Activated CD4-positive, alpha-beta T cell treated with anti-CD3 and anti-CD28 coated beads, Interleukin-2, amount 10 ng/mL, durations not matched to agents 24 days and 14 days (primary cell): ENCODE data around the gene CPED1. TPM values are rescaled to one million over a fixed set of nuclear protein-coding genes. Genes with fewer than 3 reads are reported as not detected.
"Not testable (repeated sequence)": the region's sequence is repeated elsewhere in the genome, so short reads cannot be mapped to it uniquely, and the experiment has no call there.

Experiments used
- DNase-seq: peaks from one replicate; pipeline ENCODE4 v3.0.0; 2022
- H3K27ac Mint-ChIP-seq: one replicate; pipeline ENCODE4 v1.8.0; 2022; ENCODE audit warnings: mild to moderate bottlenecking, mixed read lengths
- H3K27me3 Mint-ChIP-seq: one replicate; pipeline ENCODE4 v1.8.0; 2022; ENCODE audit warnings: mixed read lengths
- H3K36me3 Mint-ChIP-seq: one replicate; pipeline ENCODE4 v1.8.0; 2022; ENCODE audit warnings: low read depth, mild to moderate bottlenecking, mixed read lengths
- H3K4me1 Mint-ChIP-seq: one replicate; pipeline ENCODE4 v1.8.0; 2021; ENCODE audit warnings: mixed read lengths
- H3K4me3 Mint-ChIP-seq: one replicate; pipeline ENCODE4 v1.8.0; 2022; ENCODE audit warnings: mild to moderate bottlenecking, moderate library complexity, mixed read lengths
- H3K9me3 Mint-ChIP-seq: one replicate; pipeline ENCODE4 v1.8.0; 2021; ENCODE audit warnings: mixed read lengths
- intact Hi-C: fragments of 100-400 bp; cut with micrococcal nuclease; formaldehyde crosslinking; loops from one replicate; pipeline ENCODE4 v1.15.1; 2023
- total RNA-seq: library from RNA; stranded (reverse); gene quantifications from 2 replicates; pipeline ENCODE4 v1.2.3, GENCODE V29; 2022

Gene CPED1
- total RNA-seq, 1 donor from 2014 or later, result not detected

DNA sequence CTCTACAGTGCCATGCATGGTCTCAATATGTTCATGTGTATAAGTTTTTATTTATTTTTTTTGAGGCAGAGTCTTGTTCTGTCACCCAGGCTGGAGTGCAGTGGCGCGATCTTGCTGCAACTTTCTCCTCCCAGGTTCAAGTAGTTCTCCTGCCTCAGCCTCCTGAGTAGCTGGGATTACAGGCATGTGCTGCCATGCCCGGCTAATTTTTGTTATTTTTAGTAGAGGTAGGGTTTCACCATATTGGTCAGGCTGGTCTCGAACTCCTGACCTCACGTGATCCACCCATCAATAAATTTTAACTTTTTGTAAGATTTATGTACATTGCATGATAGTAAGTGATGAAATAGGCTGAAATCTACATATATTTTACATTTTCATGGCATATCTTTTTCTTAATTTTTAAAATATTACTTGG lies 86.9 kb downstream of the CPED1 start:
- peaks cover 13% of the 10 kb centered on the region for H3K27me3 Mint-ChIP-seq
- H3K27ac Mint-ChIP-seq, H3K4me3 Mint-ChIP-seq, H3K9me3 Mint-ChIP-seq, DNase-seq, H3K4me1 Mint-ChIP-seq, intact Hi-C loops, H3K36me3 Mint-ChIP-seq: not testable (repeated sequence)

DNA sequence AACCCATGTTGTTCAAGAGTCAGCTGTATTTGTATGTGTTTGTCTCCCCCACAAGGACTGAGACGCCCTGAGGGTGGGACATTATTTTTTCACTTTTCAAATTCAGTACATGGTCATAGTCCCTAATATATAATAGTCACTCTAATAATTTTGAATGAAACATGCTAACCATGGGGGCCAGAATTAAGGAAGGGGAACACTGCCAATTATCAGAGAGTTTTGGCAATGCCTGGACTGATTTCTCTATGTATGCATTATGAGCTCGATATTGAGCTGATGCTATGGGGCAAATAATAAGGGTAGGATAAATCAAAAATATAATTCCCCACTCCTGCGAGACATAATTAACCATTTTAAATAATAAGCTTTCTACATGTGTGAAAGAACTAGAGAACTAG lies 87.4 kb downstream of the CPED1 start:
- Mint-ChIP-seq H3K4me3 (no peak overlapping the region), H3K27ac (no peak overlapping the region), H3K27me3 (peaks cover 14% of the 10 kb centered on the region), H3K36me3 (no peaks in the 10 kb centered on the region), H3K9me3 (no peaks in the 10 kb centered on the region), H3K4me1 (no peaks in the 10 kb centered on the region)
- DNase-seq, result no peak
- intact Hi-C loops, result no loop called here

DNA sequence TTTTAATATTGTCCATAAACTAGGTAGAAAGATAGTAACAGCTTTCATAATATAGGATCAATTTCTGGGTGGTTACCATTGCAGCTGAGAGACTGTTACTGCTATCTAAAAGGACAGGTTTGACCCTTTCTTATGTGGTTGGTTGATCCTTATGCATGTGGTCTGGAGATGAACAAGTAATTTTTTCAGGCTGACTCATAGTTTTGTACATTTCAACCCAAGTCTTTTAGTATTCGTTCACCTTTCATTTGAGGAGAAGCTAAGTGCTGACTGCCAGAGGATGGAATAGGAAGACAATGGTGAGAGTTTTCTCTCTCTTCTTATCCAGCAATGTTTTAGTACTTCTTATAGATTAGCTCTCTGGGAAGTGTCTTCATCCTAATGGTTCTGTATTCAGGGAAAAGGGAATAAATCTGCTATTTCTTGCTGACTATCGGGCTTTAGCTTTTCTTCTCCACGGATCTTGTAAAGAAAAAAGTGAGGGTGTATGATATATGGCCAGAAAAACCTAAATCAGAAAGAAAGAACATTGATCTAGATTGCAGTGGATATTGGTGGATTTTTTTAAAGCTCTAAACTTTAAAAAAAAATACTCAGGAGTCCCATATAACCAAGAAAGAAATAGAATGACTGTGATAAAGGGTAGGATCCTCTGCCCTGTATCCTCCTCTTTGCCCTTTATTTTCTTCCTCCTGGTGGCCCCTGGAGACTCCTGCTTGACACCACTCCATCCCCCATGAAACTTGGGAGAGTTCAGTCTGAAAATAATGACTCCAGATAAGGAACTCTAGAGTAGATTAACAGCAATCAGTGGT lies 88.0 kb downstream of the CPED1 start:
- H3K27me3 Mint-ChIP-seq, result peaks cover 16% of the 10 kb centered on the region
- no peak overlapping the region for H3K4me3 Mint-ChIP-seq
- H3K36me3 Mint-ChIP-seq, result no peaks in the 10 kb centered on the region
- H3K9me3 Mint-ChIP-seq, result no peaks in the 10 kb centered on the region
- intact Hi-C loops, result no loop called here
- no peak overlapping the region for H3K27ac Mint-ChIP-seq
- H3K4me1 Mint-ChIP-seq, result no peaks in the 10 kb centered on the region
- DNase-seq, result no peak

DNA sequence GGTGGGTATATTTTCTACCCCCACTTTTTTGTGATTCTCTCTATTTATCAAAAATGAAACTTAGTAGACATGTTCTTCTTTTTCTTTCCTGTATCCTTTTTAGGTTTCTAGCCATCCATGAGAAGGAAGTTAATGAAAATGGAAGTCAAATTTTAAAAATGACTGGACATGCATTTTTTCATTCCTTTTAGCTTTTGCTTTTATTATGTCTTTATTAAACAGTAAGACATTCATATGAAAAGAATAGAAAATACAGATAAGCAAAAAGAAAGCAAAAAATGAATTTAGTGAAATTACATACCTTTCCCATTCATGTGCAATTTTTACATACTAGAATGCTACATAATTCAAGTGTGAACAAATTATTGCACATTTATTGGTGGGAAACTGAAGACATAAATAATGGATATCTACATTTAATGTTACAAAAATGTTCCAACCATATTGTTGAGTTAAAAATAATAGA lies 88.7 kb downstream of the CPED1 start:
- H3K36me3 Mint-ChIP-seq, result no peaks in the 10 kb centered on the region
- no peak overlapping the region for H3K27ac Mint-ChIP-seq
- intact Hi-C loops, result no loop called here
- no peaks in the 10 kb centered on the region for H3K9me3 Mint-ChIP-seq
- H3K27me3 Mint-ChIP-seq, result peaks cover 16% of the 10 kb centered on the region
- H3K4me3 Mint-ChIP-seq, result no peak overlapping the region
- no peaks in the 10 kb centered on the region for H3K4me1 Mint-ChIP-seq
- no peak for DNase-seq

DNA sequence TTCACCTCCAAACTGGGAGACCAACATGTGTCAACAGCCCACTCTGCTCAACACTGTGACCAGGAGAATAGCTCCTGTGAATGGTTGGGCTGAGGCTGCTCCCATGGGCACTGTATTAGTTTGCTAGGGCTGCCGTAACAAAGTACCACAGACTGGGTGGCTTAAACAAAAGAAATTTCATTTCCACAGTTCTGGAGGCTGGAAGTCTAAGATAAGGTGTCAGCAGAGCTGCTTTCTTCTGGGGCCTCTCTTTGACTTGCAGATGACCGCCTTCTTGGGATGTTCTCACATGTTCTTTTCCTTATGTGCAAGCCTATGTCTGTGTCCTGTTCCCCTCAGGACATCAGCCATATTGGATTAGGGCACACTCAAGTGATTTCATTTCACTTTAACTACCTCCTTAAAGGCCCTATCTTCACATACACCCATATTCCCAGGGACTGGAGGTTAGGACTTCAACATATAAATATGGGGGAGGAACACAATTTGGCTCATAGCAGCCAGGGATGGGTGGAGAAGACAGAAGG lies 90.3 kb downstream of the CPED1 start:
- intact Hi-C loops, result no loop called here
- Mint-ChIP-seq H3K27me3 (peaks cover 16% of the 10 kb centered on the region), H3K4me1 (no peaks in the 10 kb centered on the region), H3K4me3 (no peak overlapping the region), H3K27ac (no peak overlapping the region), H3K36me3 (no peaks in the 10 kb centered on the region), H3K9me3 (no peaks in the 10 kb centered on the region)
- no peak for DNase-seq

DNA sequence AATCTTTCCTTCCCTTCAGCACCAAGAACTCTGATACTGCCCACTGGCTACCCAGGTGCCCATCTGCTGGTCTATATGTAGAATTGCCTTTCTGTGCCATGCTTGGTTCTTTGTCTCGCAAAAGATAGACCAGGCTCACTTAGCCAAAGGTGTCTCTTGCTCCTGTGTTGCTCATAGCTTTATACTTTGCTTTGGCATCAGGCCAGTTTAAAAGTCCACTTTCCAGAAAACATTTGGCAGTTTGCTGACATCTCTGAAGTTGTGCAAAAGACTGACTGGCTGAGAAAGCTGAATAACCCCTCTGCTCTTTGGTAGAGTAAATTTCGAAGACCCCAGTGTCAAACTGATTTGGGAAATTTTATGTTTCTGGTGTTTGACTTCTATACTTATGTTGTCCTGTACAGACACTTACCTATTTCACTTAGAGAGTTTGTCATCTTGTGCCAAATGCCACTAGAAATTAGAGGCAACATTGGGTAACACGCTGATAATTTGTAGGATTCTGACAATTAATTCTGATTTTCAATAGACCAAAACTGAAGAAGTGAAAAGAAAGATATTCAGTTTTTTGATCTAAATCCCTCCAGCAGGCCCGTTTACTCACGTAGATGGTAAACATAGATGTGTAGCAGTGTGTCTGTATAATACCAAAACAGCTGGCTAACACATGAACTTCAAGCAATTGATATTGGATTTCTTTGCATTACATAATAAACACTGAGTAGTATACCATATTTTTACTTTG lies 91.1 kb downstream of the CPED1 start:
- intact Hi-C loops, result loop anchor here (5.0 kb wide), 1 partner anchor 287 kb away; no protein-coding TSS in a partner anchor
- no peak for DNase-seq
- no peak overlapping the region for H3K4me3 Mint-ChIP-seq

DNA sequence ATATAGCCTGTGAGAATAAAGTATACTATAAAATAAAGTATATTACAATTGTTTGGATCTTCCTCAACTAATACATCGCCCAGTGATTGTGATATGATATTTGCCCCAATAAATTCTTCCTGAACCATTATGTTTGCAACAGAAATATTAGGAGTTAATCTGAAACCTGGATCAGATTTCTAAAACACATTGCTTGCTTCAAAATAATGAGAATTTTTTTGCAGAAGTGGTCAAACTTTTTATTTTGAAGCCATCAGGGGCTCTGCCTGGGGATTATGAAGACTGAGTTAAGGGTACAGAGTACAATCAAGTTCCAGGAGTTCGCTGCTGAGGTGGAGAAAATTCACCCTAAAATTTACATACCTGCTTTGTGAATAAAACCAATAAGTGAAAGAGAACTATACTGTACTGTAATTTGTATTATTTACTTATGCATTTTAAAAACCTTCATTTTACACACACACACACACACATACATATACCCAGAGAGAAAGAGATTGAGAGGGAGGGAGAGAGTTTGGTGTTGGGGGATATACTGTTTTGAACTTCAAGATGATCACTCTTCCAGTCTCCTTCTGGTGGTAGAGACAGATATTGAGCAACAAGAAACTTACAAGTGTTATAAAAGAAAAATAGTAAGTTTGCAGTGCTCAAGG lies 91.9 kb downstream of the CPED1 start:
- no peaks in the 10 kb centered on the region for H3K36me3 Mint-ChIP-seq
- H3K27ac Mint-ChIP-seq, result no peak overlapping the region
- no peaks in the 10 kb centered on the region for H3K9me3 Mint-ChIP-seq
- no peaks in the 10 kb centered on the region for H3K4me1 Mint-ChIP-seq
- H3K4me3 Mint-ChIP-seq, result no peak overlapping the region
- peaks cover 21% of the 10 kb centered on the region for H3K27me3 Mint-ChIP-seq
- DNase-seq, result no peak
- intact Hi-C loops, result loop anchor here (5.0 kb wide), 1 partner anchor 288 kb away; no protein-coding TSS in a partner anchor

More for the DNA sequence above, 91.1 kb downstream of the CPED1 start:
- H3K4me1 Mint-ChIP-seq, result no peaks in the 10 kb centered on the region
- H3K27ac Mint-ChIP-seq, result no peak overlapping the region
- no peaks in the 10 kb centered on the region for H3K36me3 Mint-ChIP-seq
- no peaks in the 10 kb centered on the region for H3K9me3 Mint-ChIP-seq
- H3K27me3 Mint-ChIP-seq, result peaks cover 16% of the 10 kb centered on the region

DNA sequence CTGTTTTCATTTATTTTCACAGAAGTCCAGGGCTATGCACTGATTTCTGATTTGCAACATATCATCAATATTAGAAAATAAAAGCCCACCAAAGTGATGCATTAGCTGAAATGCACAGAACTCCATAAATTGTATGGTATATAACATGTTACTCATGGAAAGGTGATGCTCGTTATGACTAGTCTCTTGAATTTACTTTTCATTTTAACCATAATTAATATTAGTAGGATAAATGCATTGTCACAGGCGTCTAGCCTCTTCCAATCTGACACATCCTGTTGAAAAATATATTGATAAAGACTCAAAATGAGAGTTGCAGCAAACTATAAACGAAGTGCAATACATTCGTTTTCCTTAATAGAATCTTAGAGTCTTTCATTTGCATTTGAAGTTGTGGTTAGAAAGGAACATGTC lies 92.4 kb downstream of the CPED1 start:
- Mint-ChIP-seq H3K9me3 (no peaks in the 10 kb centered on the region), H3K4me1 (no peaks in the 10 kb centered on the region), H3K36me3 (no peaks in the 10 kb centered on the region), H3K27me3 (peaks cover 23% of the 10 kb centered on the region), H3K27ac (no peak overlapping the region), H3K4me3 (no peak overlapping the region)
- intact Hi-C loops, result loop anchor here (1.0 to 5.0 kb wide), 3 partner anchors 94 to 289 kb away; no protein-coding TSS in a partner anchor
- DNase-seq, result no peak

DNA sequence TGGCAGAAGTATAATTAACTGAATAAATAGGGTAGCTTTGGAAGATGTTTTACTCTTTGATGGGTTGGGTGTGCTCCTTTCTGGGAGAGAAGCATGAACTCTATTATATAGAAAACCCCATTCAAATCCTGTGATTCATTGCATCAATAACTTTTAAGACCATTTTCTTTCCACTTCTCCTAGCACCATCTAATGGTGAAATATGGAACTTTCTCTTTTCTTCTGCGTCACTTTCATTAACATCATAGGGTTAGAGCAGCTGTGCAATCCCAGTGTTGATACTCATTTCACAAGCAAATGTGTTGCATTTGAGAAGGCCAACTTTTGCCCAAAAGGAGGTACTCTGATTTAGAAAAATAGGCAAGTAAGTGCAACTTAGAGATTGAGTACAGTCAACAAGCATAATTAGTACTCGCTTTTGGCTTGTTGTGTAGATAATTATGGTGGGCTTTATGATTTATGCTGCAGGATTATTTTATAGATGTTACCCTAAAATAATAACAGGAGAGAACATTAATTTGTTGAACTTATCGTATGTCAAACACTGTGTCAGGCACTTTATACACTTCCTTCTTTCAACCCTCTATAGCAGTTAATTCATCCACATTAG lies 92.9 kb downstream of the CPED1 start:
- Mint-ChIP-seq H3K4me1 (no peaks in the 10 kb centered on the region), H3K27ac (no peak overlapping the region), H3K9me3 (no peaks in the 10 kb centered on the region), H3K27me3 (peaks cover 22% of the 10 kb centered on the region), H3K36me3 (no peaks in the 10 kb centered on the region), H3K4me3 (no peak overlapping the region)
- DNase-seq, result peak; percentile 63
- intact Hi-C loops, result loop anchor here (1.0 to 5.0 kb wide), 3 partner anchors 94 to 289 kb away; no protein-coding TSS in a partner anchor

DNA sequence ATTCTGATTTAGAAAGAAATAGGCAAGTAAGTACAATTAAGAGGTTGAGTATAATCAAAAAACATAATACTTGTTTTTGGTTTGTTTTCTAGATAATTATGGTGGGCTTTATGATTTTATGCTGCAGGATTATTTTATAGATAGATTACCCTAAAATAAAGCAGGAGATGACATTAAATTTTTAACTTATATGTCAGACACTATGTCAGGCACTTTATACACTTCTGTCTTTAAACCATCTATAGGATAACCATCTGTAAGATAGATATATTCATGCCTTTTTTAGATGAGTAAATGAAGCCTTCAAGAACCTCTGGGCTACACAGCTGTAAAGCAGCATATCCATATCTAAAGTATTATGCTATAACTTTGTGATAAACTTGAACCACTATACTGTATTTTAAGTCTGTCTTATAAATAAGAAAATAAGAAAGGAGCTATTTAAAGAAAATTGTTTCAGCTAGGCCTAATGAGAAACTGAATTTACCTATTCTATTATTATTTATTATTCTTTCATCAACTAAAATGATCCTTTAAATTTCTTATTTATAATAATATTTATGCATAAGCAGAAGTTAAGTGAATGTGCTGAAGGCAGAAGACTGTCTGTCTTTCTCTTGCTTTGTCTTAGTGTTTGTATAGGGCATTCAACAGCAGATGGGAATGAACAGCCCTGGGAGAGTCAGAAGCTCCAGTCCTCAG lies 94.0 kb downstream of the CPED1 start:
- H3K36me3 Mint-ChIP-seq, result no peaks in the 10 kb centered on the region
- H3K4me1 Mint-ChIP-seq, result no peaks in the 10 kb centered on the region
- peaks cover 22% of the 10 kb centered on the region for H3K27me3 Mint-ChIP-seq
- intact Hi-C loops, result loop anchor here (5.0 kb wide), 1 partner anchor 290 kb away; no protein-coding TSS in a partner anchor
- DNase-seq, result no peak
- no peaks in the 10 kb centered on the region for H3K9me3 Mint-ChIP-seq
- H3K4me3 Mint-ChIP-seq, result no peak overlapping the region
- H3K27ac Mint-ChIP-seq, result no peak overlapping the region

DNA sequence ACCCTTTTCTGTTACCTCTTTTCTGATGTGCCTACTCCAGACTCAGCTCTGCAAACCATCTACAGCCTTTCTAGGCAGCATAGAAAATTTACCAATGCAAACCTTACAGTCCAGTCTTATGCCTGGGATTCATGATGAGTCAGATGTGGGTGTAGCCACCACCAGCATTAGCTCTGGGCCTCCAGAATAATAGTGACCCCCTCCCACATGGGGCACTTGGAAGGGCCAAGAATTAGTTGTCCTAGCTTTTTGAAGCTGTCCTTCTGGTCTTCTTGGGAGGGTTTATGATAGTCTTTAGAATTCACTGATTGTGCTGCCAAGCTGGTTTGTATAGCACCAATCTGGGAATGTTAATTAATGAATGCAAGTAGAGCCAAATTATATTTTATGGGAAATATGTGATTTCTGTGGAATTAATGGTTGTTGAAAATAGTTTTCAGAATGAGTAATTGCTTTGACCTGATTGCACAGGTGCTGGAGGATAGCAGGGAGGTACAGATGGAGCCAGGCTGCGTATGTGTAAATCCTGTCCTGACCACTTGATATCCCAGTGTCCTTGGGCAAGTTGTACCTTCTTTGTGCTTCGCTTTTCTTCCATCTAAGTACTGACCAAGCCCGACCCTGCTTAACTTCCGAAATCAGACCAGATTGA lies 94.8 kb downstream of the CPED1 start:
- H3K27me3 Mint-ChIP-seq, result peaks cover 19% of the 10 kb centered on the region
- no peaks in the 10 kb centered on the region for H3K4me1 Mint-ChIP-seq
- no peaks in the 10 kb centered on the region for H3K36me3 Mint-ChIP-seq
- H3K4me3 Mint-ChIP-seq, result no peak overlapping the region
- no peak for DNase-seq
- H3K27ac Mint-ChIP-seq, result no peak overlapping the region
- H3K9me3 Mint-ChIP-seq, result no peaks in the 10 kb centered on the region
- intact Hi-C loops, result loop anchor here (5.0 kb wide), 1 partner anchor 291 kb away; no protein-coding TSS in a partner anchor

DNA sequence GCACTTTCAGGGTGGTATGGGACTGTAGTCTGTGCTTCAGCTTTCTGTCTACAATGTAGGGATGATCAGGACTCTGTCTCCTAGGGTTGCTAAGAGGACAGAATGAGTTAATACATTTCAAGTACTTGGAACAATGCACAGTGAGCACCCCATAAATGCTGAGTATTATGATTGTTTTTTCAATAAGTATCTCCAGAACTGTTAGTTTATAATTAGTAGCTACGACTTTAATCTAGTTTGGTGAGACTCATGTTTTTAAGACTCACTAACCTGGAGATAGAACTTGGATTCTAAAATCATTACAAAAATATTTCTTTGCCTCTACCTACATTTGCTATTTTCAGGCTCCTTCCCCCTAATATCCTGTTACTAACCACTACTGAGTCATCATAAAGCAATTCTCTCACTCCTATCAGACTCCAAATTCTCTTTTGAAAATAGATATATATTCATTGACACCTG lies 95.3 kb downstream of the CPED1 start:
- Mint-ChIP-seq H3K4me3 (no peak overlapping the region), H3K4me1 (no peaks in the 10 kb centered on the region), H3K9me3 (no peaks in the 10 kb centered on the region), H3K27me3 (peaks cover 19% of the 10 kb centered on the region), H3K27ac (no peak overlapping the region), H3K36me3 (no peaks in the 10 kb centered on the region)
- intact Hi-C loops, result loop anchor here (5.0 kb wide), 1 partner anchor 292 kb away; no protein-coding TSS in a partner anchor
- no peak for DNase-seq
